ENCODE results near the gene AP2A2. TPM values are rescaled to one million over a fixed set of nuclear protein-coding genes. Genes with fewer than 3 reads are reported as not detected.

AP2A2 gene
- total RNA-seq, 1 donor from 2014 or later, result 105 TPM

DNA sequence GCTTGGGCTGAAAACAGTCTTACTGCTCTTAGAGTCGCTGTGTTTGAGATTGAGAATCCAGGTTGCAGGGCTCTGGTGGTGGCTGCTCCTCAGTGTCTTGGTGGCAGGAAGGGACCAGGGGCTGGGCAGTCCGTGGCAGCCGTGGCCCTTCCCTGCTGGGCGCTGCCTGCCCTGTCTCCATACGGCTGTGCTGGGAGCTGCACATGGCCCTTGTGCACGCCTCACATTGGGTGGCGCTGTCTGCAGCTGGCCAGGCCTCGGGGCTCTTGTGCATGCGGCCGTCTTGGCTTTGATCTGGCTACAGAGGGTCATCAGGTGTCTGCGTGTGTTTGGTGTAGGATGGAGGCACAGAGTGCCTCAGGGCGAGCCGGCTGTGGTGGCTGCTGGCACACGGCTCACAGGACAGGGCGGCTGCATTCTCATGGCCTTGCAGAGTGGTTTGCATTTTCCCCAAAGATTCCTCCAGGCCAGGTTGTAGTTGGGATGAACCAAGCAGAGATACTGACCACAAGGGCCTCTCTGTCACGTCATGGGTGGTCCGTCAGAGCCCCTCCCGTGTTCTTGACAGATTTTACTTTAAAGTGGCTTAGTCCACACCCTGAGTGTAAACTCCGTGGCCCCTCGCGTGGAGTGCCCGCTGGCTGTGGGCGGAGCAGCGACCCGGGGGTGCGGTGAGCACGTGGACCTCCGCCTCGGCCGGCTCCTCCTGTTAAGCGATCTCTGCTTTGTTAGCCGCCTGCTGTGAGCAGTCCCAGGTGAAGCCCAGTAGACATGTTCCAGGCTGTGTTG is 76.1 kb downstream of the AP2A2 start:
- Histone ChIP-seq H2AFZ (ENCODE audit: low read depth, low read length) (no peak overlapping the region), H3K27me3 (ENCODE audit: insufficient read depth, low read length) (no peaks in the 10 kb centered on the region), H3K9me3 (ENCODE audit: insufficient read depth, low read depth, low read length) (no peaks in the 10 kb centered on the region), H4K20me1 (ENCODE audit: insufficient read depth, low read length) (peaks cover 64% of the 10 kb centered on the region), H3K79me2 (ENCODE audit: insufficient read depth, low read length) (peaks cover 16% of the 10 kb centered on the region), H3K4me1 (ENCODE audit: insufficient read depth, low read length) (no peaks in the 10 kb centered on the region), H3K9ac (ENCODE audit: low read length) (no peak overlapping the region), H3K4me2 (ENCODE audit: low read length) (no peak overlapping the region), H3K4me3 (ENCODE audit: insufficient read depth, low read depth, low read length) (no peak overlapping the region), H3K27ac (ENCODE audit: low read depth, low read length) (no peak overlapping the region), H3K36me3 (ENCODE audit: insufficient read depth, low read length) (peaks cover 9% of the 10 kb centered on the region)
- no peak overlapping the region for H3K4me3 Mint-ChIP-seq (ENCODE audit: unreplicated experiment)
- no peaks in the 10 kb centered on the region for H3K27me3 Mint-ChIP-seq (ENCODE audit: low read depth, unreplicated experiment)
- TF ChIP-seq, protein P1, sequence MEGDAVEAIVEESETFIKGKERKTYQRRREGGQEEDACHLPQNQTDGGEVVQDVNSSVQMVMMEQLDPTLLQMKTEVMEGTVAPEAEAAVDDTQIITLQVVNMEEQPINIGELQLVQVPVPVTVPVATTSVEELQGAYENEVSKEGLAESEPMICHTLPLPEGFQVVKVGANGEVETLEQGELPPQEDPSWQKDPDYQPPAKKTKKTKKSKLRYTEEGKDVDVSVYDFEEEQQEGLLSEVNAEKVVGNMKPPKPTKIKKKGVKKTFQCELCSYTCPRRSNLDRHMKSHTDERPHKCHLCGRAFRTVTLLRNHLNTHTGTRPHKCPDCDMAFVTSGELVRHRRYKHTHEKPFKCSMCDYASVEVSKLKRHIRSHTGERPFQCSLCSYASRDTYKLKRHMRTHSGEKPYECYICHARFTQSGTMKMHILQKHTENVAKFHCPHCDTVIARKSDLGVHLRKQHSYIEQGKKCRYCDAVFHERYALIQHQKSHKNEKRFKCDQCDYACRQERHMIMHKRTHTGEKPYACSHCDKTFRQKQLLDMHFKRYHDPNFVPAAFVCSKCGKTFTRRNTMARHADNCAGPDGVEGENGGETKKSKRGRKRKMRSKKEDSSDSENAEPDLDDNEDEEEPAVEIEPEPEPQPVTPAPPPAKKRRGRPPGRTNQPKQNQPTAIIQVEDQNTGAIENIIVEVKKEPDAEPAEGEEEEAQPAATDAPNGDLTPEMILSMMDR (IDR thresholded peaks at IDR 0.05; ENCODE audit: insufficient read depth, low read depth, low read length), result no peak
- no peak for TF ChIP-seq EZH2 (IDR thresholded peaks at IDR 0.05; ENCODE audit: insufficient read depth, low read length)
- no peaks in the 10 kb centered on the region for H3K4me1 Mint-ChIP-seq (ENCODE audit: low read depth, unreplicated experiment)
- peaks cover 19% of the 10 kb centered on the region for H3K36me3 Mint-ChIP-seq (ENCODE audit: low read depth, unreplicated experiment)
- DNase-seq (ENCODE audit: low read depth), result no peak
- no peaks in the 10 kb centered on the region for H3K9me3 Mint-ChIP-seq (ENCODE audit: unreplicated experiment)
- no peak for FAIRE-seq
- H3K27ac Mint-ChIP-seq (ENCODE audit: unreplicated experiment), result no peak overlapping the region

- no peaks in the 10 kb centered on the region for H3K9me3 ChIP-seq (ENCODE audit: insufficient read depth, low read depth, low read length)
- no peak overlapping the region for H3K9ac ChIP-seq (ENCODE audit: low read length)
- H3K27me3 Mint-ChIP-seq (ENCODE audit: low read depth, unreplicated experiment), result no peaks in the 10 kb centered on the region
- H3K36me3 ChIP-seq (ENCODE audit: insufficient read depth, low read length), result peaks cover 9% of the 10 kb centered on the region
- no peaks in the 10 kb centered on the region for H3K9me3 Mint-ChIP-seq (ENCODE audit: unreplicated experiment)
- H3K36me3 Mint-ChIP-seq (ENCODE audit: low read depth, unreplicated experiment), result peaks cover 18% of the 10 kb centered on the region
- peak overlapping the region; percentile 18 for H3K27ac Mint-ChIP-seq (ENCODE audit: unreplicated experiment)
- no peak overlapping the region for H2AFZ ChIP-seq (ENCODE audit: low read depth, low read length)
- no peak overlapping the region for H3K4me3 ChIP-seq (ENCODE audit: insufficient read depth, low read depth, low read length)
- H3K79me2 ChIP-seq (ENCODE audit: insufficient read depth, low read length), result peaks cover 16% of the 10 kb centered on the region
- DNase-seq (ENCODE audit: low read depth), result no peak
- TF ChIP-seq, protein P1 (IDR thresholded peaks at IDR 0.05; ENCODE audit: insufficient read depth, low read depth, low read length), result no peak
- no peak for TF ChIP-seq EZH2 (IDR thresholded peaks at IDR 0.05; ENCODE audit: insufficient read depth, low read length)
- no peaks in the 10 kb centered on the region for H3K4me1 ChIP-seq (ENCODE audit: insufficient read depth, low read length)
- peaks cover 60% of the 10 kb centered on the region for H4K20me1 ChIP-seq (ENCODE audit: insufficient read depth, low read length)
- H3K27me3 ChIP-seq (ENCODE audit: insufficient read depth, low read length), result no peaks in the 10 kb centered on the region
- no peak for FAIRE-seq
- H3K4me1 Mint-ChIP-seq (ENCODE audit: low read depth, unreplicated experiment), result no peaks in the 10 kb centered on the region
- no peak overlapping the region for H3K4me3 Mint-ChIP-seq (ENCODE audit: unreplicated experiment)
- H3K4me2 ChIP-seq (ENCODE audit: low read length), result no peak overlapping the region
- no peak overlapping the region for H3K27ac ChIP-seq (ENCODE audit: low read depth, low read length)
Observed at GRCh38 chr11:1002406-1002984, 76.8 kb downstream of the AP2A2 start.

DNA sequence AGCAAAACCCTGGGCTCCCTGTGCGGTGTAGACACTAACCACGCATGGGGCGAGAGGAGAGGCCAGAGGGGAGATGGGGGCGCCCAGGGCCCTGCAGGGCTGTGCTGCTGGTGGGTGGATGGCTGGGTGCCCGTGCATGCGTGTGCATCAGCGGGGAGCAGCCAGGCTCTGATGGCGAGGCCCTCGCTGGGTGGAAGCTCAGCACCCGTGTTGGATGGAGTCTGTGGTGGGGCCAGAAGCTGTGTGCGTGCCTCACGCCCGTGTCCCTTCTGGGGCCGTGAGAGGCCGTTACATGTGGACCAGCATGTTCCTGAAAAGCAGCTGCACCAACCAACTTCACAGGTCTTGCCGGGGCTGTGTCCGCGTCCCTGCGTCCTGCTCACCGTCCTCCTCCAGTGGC is 77.5 kb downstream of the AP2A2 start:
- H3K79me2 ChIP-seq (ENCODE audit: insufficient read depth, low read length), result peaks cover 16% of the 10 kb centered on the region
- Mint-ChIP-seq H3K4me3 (ENCODE audit: unreplicated experiment) (no peak overlapping the region), H3K27ac (ENCODE audit: unreplicated experiment) (no peak overlapping the region), H3K27me3 (ENCODE audit: low read depth, unreplicated experiment) (no peaks in the 10 kb centered on the region), H3K4me1 (ENCODE audit: low read depth, unreplicated experiment) (no peaks in the 10 kb centered on the region), H3K9me3 (ENCODE audit: unreplicated experiment) (no peaks in the 10 kb centered on the region), H3K36me3 (ENCODE audit: low read depth, unreplicated experiment) (peaks cover 19% of the 10 kb centered on the region)
- H4K20me1 ChIP-seq (ENCODE audit: insufficient read depth, low read length), result peaks cover 63% of the 10 kb centered on the region
- no peak overlapping the region for H2AFZ ChIP-seq (ENCODE audit: low read depth, low read length)
- FAIRE-seq (no peak), DNase-seq (ENCODE audit: low read depth) (no peak)
- TF ChIP-seq, protein P1 (IDR thresholded peaks at IDR 0.05; ENCODE audit: insufficient read depth, low read depth, low read length), result no peak
- TF ChIP-seq EZH2 (IDR thresholded peaks at IDR 0.05; ENCODE audit: insufficient read depth, low read length), result no peak
- H3K4me3 ChIP-seq (ENCODE audit: insufficient read depth, low read depth, low read length), result no peak overlapping the region
- H3K9ac ChIP-seq (ENCODE audit: low read length), result no peak overlapping the region
- H3K4me2 ChIP-seq (ENCODE audit: low read length), result no peak overlapping the region
- no peaks in the 10 kb centered on the region for H3K9me3 ChIP-seq (ENCODE audit: insufficient read depth, low read depth, low read length)
- H3K27ac ChIP-seq (ENCODE audit: low read depth, low read length), result no peak overlapping the region
- no peaks in the 10 kb centered on the region for H3K4me1 ChIP-seq (ENCODE audit: insufficient read depth, low read length)
- no peaks in the 10 kb centered on the region for H3K27me3 ChIP-seq (ENCODE audit: insufficient read depth, low read length)
- H3K36me3 ChIP-seq (ENCODE audit: insufficient read depth, low read length), result peaks cover 9% of the 10 kb centered on the region
